H1 (cell line): ENCODE measurements around the gene PLEKHN1.

Experiments used
- BRCA1 ChIP-seq: IDR thresholded peaks from 2 replicates; pipeline ENCODE4 v1.6.1; 2012; ENCODE audit warnings: low read depth, low read length, improper control_type of control experiment
- CBX8 ChIP-seq: fragments of 300-800, 300-1000 bp; sonication (generic); IDR thresholded peaks from 2 replicates; pipeline ENCODE4 v1.7.1; 2016; ENCODE audit warnings: low read depth, low read length, borderline replicate concordance
- NRF1 ChIP-seq: IDR thresholded peaks from 2 replicates; pipeline ENCODE4 v1.6.1; 2011; ENCODE audit warnings: mild to moderate bottlenecking, low read depth, low read length, improper control_type of control experiment
- PHF8 ChIP-seq: fragments of 200-600 bp; sonication (generic); conservative IDR thresholded peaks from 2 replicates; pipeline ENCODE4 v1.7.1; 2012; ENCODE audit warnings: low read depth, mild to moderate bottlenecking, inconsistent platforms, low read length, moderate library complexity
- POLR2A ChIP-seq, 2 experiments: IDR thresholded peaks; 1 replicate in 1 of 2; 2 replicates in 1 of 2; pipeline ENCODE4 v1.6.1; 2011; ENCODE audit warnings: low read depth in 2 of 2, low read length in 2 of 2, mild to moderate bottlenecking in 2 of 2; ENCODE audit errors: control extremely low read depth in 1 of 2
- POLR2AphosphoS5 ChIP-seq: IDR thresholded peaks from 2 replicates; pipeline ENCODE4 v1.6.1; 2011; ENCODE audit warnings: low read depth, low read length
- TAF1 ChIP-seq: IDR thresholded peaks from 2 replicates; pipeline ENCODE4 v1.6.1; 2011; ENCODE audit warnings: mild to moderate bottlenecking, low read depth, low read length
- TF ChIP-seq, protein P1 (sequence below): IDR thresholded peaks from 2 replicates; pipeline ENCODE4 v1.6.1; 2012; ENCODE audit warnings: low read length, inconsistent platforms
- TF ChIP-seq, protein P2 (sequence below), 3 experiments: IDR thresholded peaks; 1 replicate in 2 of 3; 2 replicates in 1 of 3; pipeline versions ENCODE4 v1.5.1 to v1.6.1; 2011; ENCODE audit warnings: low read length in 3 of 3, mild to moderate bottlenecking in 3 of 3, inconsistent platforms in 2 of 3, low read depth in 1 of 3, moderate library complexity in 1 of 3; ENCODE audit not compliant: insufficient read depth in 1 of 3; ENCODE audit errors: control extremely low read depth in 1 of 3
- TF ChIP-seq, protein P3 (sequence below): IDR thresholded peaks from 2 replicates; pipeline ENCODE4 v1.6.1; 2012; ENCODE audit warnings: inconsistent platforms

DNA sequence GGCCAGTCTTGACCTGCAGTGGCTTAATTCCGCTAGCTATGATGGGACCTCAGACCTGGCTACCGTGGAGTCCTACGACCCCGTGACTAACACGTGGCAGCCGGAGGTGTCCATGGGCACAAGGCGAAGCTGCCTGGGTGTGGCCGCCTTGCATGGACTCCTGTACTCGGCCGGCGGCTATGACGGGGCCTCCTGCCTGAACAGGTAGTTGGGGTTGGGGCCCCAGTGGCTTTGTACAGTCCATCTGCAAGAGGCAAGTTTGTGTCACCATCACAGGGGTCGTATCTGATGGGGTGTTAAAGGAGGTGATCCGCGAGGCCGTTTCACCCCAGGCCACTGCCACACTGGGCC is 3.0 kb upstream of the PLEKHN1 start:
- TF ChIP-seq, protein P1, sequence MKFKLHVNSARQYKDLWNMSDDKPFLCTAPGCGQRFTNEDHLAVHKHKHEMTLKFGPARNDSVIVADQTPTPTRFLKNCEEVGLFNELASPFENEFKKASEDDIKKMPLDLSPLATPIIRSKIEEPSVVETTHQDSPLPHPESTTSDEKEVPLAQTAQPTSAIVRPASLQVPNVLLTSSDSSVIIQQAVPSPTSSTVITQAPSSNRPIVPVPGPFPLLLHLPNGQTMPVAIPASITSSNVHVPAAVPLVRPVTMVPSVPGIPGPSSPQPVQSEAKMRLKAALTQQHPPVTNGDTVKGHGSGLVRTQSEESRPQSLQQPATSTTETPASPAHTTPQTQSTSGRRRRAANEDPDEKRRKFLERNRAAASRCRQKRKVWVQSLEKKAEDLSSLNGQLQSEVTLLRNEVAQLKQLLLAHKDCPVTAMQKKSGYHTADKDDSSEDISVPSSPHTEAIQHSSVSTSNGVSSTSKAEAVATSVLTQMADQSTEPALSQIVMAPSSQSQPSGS, result no peak
- TF ChIP-seq, protein P2, sequence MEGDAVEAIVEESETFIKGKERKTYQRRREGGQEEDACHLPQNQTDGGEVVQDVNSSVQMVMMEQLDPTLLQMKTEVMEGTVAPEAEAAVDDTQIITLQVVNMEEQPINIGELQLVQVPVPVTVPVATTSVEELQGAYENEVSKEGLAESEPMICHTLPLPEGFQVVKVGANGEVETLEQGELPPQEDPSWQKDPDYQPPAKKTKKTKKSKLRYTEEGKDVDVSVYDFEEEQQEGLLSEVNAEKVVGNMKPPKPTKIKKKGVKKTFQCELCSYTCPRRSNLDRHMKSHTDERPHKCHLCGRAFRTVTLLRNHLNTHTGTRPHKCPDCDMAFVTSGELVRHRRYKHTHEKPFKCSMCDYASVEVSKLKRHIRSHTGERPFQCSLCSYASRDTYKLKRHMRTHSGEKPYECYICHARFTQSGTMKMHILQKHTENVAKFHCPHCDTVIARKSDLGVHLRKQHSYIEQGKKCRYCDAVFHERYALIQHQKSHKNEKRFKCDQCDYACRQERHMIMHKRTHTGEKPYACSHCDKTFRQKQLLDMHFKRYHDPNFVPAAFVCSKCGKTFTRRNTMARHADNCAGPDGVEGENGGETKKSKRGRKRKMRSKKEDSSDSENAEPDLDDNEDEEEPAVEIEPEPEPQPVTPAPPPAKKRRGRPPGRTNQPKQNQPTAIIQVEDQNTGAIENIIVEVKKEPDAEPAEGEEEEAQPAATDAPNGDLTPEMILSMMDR (IDR thresholded peaks at IDR 0.05; ENCODE audit: control extremely low read depth in 1 of 3, insufficient read depth in 1 of 3, low read depth in 1 of 3, low read length in 3 of 3), result no peak
- no peak for TF ChIP-seq PHF8
- TF ChIP-seq TAF1, result no peak
- TF ChIP-seq CBX8, result no peak
- no peak for TF ChIP-seq POLR2AphosphoS5
- TF ChIP-seq NRF1, result no peak
- TF ChIP-seq, protein P3, sequence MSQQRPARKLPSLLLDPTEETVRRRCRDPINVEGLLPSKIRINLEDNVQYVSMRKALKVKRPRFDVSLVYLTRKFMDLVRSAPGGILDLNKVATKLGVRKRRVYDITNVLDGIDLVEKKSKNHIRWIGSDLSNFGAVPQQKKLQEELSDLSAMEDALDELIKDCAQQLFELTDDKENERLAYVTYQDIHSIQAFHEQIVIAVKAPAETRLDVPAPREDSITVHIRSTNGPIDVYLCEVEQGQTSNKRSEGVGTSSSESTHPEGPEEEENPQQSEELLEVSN, result no peak
- no peak for TF ChIP-seq BRCA1
- TF ChIP-seq POLR2A (IDR thresholded peaks at IDR 0.05; ENCODE audit: control extremely low read depth in 1 of 2, low read depth in 2 of 2, low read length in 2 of 2), result no peak
